ENCODE measurements around the gene SLC5A2.

SLC5A2 gene

GRCh38 chr16:31459687-31460581 lies 23.0 kb upstream of the SLC5A2 start:
- DNase-seq (ENCODE audit: low spot score) = peak; percentile 92

- DNase-seq (ENCODE audit: low spot score) = no peak
Observed at GRCh38 chr16:31460582-31461002, 22.3 kb upstream of the SLC5A2 start.

DNA sequence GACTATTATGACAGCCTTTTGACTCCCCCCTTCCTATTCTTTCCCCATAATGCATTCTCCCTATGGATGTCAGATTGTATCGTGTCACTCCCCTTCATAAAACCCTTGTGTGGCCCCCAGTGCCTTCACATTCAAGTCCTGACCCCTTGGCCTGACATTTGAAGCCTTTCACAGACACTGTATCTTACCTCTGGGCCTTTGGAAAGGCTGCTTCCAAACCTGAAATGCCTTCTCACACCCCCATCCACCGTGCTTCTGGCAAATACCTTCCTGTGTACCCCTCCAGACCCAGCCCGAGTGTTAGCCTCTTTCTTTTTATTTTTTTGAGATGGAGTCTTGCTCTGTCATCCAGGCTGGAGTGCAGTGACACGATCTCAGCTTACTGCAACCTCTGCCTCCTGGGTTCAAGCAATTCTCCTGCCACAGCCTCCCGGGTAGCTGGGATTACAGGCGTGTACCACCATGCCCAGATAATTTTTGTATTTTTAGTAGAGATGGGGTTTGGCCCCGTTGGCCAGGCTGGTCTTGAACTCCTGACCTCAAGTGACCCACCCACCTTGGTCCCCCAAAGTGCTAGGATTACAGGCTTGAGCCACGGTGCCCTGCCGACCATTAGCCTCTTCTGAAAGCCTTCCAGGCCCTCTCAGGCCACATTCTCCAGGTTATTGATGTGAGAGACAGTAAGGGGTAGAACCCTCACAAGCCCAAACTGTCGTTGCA lies 21.6 kb upstream of the SLC5A2 start:
- no peak for DNase-seq (ENCODE audit: low spot score)

DNA sequence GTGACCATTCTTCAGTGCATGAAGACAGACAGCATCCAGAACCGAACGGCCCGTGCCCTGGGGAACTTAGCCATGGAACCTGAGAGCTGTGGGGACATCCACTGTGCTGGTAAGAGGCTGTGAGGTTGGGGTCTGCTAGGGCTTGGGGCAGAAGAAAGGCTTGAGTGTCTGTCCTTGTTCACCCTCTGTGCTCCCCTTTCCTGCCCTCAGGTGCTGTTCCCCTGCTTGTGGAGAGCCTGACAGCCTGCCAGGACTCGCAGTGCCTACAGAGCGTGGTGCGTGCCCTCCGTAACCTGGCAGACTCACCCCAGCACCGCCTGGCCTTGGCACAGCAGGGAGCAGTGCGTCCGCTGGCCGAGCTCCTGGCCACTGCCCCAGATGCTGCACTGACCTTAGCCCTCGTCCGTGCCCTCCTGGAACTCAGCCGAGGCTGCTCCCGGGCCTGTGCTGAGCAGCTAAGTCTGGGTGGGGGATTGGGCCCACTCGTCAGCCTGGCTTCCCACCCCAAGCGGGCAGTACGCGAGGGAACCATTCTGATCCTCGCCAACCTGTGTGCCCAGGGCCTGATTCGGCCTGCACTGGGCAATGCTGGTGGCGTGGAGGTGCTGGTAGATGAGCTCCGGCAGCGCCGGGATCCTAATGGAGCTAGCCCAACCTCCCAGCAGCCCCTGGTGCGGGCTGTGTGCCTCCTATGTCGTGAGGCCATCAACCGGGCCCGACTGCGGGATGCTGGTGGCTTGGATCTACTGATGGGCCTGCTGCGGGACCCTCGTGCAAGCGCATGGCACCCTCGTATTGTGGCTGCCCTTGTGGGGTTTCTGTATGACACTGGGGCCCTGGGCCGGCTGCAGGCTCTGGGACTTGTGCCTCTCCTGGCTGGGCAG lies 20.8 kb upstream of the SLC5A2 start:
- no peak for DNase-seq (ENCODE audit: low spot score)

DNA sequence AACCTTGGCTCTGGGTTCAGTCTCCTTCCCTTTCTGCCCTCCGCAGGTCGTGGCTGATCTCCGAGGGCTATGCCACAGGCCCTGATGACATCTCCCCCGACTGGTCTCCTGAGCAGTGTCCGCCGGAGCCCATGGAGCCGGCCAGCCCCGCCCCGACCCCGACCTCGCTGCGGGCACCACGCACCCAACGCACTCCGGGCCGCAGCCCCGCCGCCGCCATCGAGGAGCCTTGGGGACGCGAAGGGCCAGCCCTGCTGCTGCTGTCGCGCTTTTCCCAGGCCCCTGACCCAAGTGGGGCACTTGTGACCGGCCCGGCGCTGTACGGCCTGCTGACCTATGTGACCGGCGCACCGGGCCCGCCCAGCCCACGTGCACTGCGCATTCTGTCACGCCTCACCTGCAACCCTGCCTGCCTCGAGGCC lies 18.6 kb upstream of the SLC5A2 start:
- DNase-seq (ENCODE audit: low spot score) = no peak

DNA sequence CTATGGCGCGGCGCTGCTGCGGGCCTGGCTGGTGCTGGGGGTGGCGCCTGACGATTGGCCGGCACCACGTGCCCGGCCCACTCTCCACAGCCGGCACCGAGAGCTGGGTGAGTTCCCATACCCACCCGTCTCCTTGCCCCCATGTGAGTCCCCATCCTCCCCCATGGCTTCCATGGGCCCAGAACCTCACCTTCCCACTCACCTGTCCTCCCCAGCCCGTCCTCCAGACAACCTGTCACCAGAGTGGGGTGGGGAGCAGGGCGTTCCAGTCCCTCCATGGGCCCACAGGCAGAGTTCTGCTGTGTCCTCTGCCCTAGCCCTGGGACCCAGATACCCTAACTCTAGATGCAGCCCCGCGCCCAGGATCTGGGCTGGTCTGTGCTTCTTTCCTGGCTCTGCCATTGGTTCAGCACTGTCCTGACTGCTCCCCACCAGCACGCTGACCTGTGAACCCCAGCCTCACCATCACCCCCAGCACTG lies 18.1 kb upstream of the SLC5A2 start:
- no peak for DNase-seq (ENCODE audit: low spot score)

DNA sequence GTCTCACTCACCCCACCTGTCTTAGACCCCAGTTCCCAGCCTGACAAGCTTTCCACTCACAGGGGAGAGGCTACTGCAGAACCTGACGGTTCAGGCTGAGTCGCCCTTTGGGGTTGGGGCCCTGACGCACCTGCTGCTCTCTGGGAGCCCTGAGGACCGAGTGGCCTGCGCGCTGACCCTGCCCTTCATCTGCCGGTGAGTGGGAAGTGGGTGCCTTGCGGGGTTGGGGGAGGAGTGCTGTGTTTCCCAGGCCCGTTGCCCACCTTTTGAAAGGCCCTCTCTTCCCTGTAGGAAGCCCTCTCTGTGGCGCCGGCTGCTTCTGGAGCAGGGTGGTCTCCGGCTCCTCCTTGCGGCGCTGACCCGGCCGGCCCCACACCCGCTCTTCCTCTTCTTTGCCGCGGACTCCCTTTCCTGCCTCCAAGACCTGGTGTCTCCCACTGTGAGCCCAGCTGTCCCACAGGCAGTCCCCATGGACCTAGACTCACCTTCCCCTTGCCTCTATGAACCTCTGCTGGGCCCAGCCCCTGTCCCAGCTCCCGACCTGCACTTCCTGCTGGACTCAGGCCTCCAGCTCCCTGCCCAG lies 17.0 kb upstream of the SLC5A2 start:
- DNase-seq (ENCODE audit: low spot score) = no peak

DNA sequence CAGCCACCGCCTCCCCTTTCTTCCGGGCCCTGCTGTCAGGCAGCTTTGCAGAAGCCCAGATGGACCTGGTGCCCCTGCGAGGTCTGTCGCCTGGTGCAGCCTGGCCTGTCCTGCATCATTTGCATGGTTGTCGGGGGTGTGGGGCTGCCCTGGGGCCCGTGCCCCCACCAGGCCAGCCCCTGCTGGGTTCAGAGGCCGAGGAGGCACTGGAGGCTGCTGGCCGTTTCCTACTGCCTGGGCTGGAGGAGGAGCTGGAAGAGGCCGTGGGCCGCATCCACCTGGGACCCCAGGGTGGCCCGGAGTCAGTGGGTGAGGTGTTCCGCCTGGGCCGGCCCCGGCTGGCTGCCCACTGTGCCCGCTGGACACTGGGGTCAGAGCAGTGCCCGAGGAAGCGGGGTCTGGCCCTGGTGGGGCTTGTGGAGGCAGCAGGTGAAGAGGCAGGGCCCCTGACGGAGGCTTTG lies 16.5 kb upstream of the SLC5A2 start:
- no peak for DNase-seq (ENCODE audit: low spot score)

DNA sequence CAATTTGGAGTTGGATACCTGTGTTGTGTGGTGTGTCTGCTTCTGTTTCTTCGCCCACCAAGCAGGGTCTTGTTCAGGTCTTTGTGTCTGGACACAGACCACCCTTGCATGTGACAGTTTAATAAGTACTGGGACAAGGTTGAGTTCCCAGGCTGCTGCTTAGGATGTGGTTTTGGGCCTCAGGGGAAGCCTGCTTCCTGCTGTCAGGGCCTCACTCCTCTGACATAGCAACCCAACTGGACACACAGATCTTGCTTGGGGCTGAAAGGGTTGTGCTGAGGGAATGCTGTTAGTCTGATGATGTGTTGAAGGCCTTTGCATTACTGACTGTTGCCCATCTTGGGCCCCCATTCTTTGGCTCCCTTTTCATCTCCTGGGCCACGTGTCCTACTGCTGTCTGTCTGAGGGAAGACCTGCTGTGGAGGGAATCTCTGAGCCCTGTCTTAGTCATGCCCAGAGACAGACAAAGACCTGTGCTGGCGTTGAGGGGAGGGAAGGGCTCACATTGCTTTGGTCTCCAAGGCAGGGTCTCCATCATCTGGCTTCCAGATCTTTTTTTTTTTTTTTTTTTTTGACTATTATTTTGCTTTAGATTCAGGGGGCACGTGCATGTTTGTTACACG lies 15.7 kb upstream of the SLC5A2 start:
- DNase-seq (ENCODE audit: low spot score) = no peak

GRCh38 chr16:31467858-31468257 lies 15.1 kb upstream of the SLC5A2 start:
- no peak for DNase-seq (ENCODE audit: low spot score)

DNA sequence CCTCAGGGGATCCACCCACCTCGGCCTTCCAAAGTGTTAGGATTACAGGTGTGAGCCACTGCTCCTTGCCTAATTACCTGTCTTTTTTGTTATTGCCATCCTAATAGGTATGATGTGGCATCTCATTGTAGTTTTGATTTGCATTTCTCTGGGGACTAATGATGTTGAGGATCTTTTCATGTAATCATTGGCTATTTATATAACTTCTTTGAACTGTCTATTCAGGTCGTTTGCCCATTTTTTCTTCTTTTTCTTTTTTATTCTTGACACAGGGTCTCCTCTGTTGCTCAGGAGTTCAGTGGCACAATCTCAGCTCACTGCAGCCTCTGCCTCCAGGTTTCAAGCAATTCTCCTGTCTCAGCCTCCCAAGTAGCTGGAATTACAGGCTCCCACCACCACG lies 12.3 kb upstream of the SLC5A2 start:
- no peak for DNase-seq (ENCODE audit: low spot score)

DNA sequence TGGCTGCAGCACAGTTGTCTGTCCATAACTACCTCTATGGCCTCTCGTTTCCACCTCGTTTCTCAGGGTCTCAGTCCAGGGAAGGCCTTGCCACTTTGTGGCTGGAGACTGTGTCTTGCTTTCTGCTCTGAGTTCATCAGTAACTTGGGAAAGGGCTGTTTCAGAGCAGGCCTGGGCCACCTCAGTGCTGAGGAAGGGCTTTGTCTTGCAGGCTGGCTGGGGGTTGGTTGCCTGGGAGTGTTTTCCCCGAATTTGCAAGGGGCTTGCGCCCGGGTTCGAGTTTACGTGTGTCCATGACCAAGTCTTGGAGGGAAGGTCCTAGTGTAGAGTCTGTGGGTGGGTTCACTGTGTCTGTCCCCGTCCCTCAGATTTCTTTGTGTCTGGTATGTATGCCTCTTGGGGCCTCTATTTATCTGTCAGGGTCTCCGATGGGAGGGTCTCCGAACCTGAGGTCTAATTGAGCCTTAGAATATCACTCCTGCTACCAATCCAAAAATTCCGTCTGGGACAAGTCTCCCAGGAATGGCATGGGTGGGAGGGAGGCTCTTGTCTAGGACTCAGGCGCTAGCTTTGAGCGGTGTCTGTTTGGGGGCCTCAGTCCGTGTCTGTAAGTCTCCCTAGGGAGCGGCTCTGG lies 11.6 kb upstream of the SLC5A2 start:
- DNase-seq (ENCODE audit: low spot score) = no peak

DNA sequence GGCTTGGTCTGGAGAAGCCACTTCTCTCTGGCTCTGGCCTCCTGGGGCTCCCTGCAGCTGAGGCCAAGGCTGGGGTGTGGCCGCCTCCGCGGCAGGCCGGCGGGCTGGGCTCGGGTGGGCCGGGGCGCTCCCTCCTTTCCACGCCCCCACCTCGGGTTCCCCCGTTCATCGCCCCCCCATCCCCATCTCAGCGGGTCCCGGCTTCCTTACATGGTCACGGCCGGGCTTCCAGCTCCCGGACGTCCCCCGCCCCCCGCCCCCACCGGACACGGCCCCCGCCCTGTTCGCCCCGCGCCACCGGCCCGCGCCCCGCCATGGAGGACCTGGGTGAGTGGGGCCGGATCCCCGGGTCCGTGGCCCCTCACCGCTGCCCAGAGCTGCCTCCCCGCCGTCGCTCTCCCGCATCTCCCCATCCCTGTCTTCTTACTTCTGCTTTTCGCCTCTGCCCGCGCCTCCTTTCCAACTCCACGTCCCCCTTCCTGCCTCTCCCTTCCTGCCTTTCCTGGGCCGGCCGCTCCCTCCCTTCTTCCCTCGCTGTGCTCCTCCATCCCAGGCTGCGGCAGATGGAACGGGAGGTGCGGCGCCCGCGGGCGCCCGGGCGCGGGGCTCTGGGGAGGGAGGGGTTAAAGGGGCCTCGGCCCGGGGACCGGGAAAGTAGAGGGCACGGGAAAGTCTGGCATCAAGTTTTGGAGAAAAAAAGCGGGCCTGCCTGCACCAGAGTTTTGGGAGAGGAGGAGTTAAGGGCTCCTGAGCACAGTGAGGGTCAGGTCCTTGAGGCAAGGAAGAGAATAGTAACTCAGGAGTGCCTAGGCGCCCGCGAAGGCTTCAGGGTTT lies 10.8 kb upstream of the SLC5A2 start, which contains the start of gene TGFB1I1:
Gene TGFB1I1 (plus strand): TSS at position 278 of the 834 bp plus-strand sequence. CDS start 37 bp downstream, at position 315.
- no peak for DNase-seq (ENCODE audit: low spot score)

DNA sequence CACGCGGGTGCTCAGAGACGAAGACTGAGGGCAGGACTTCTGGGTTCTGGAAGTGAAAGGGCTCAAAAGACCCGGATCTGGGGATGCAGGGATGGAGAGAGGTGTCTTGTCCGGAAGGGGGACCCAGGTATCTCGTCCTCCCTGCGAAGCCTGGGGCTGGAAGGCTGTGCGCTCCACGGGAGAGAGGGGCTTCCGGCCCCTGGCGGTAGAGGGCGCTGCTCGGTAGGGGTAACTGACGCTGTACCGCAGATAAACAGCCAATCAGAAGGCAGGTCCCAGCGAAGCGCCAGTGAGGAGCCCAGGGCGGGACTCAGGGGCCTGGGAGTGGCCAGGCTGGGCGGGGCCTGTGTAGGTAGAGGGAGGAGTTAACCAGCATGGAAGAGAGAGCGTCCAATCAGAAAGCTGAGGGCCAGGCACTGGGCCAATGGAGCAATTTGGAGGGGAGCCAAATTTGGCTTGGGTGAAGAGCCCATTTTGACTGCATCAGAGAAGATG lies 10.2 kb upstream of the SLC5A2 start:
- peak; percentile 77 for DNase-seq (ENCODE audit: low spot score)

DNA sequence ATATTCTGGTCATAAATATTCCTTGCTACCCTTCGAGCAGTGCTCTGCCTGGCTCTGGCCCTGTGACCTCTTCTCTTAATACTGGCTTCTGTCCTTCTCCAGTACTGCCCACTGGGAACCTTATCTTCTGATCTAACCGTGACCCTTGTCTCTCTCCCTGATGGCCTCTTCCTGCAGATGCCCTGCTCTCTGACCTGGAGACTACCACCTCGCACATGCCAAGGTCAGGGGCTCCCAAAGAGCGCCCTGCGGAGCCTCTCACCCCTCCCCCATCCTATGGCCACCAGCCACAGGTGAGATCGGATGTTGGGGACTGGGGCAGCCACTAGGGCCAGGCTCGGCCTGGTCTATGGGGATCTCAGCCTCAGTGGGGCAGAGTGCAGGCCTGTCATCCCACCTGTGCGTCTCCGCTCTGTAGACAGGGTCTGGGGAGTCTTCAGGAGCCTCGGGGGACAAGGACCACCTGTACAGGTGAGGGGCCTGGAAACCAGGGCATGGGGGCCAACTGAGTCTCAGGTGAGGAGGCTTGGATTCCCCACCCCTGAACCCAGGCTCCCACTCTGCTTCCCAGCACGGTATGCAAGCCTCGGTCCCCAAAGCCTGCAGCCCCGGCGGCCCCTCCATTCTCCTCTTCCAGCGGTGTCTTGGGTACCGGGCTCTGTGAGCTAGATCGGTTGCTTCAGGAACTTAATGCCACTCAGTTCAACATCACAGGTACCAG lies 9.5 kb upstream of the SLC5A2 start:
- no peak for DNase-seq (ENCODE audit: low spot score)

DNA sequence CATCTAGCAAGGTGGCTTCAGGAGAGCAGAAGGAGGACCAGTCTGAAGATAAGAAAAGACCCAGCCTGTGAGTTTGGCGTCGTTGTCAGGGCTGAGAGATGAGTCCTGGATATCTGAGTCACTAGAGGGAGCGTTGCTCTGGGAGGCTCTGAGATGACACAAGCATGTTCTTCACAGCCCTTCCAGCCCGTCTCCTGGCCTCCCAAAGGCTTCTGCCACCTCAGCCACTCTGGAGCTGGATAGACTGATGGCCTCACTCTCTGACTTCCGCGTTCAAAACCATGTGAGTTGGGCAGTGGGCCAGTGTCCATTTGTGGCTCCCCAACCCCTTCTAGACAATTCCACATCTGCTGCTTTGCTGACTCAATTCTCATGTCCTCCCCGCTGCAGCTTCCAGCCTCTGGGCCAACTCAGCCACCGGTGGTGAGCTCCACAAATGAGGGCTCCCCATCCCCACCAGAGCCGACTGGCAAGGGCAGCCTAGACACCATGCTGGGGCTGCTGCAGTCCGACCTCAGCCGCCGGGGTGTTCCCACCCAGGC lies 8.7 kb upstream of the SLC5A2 start:
- no peak for DNase-seq (ENCODE audit: low spot score)

DNA sequence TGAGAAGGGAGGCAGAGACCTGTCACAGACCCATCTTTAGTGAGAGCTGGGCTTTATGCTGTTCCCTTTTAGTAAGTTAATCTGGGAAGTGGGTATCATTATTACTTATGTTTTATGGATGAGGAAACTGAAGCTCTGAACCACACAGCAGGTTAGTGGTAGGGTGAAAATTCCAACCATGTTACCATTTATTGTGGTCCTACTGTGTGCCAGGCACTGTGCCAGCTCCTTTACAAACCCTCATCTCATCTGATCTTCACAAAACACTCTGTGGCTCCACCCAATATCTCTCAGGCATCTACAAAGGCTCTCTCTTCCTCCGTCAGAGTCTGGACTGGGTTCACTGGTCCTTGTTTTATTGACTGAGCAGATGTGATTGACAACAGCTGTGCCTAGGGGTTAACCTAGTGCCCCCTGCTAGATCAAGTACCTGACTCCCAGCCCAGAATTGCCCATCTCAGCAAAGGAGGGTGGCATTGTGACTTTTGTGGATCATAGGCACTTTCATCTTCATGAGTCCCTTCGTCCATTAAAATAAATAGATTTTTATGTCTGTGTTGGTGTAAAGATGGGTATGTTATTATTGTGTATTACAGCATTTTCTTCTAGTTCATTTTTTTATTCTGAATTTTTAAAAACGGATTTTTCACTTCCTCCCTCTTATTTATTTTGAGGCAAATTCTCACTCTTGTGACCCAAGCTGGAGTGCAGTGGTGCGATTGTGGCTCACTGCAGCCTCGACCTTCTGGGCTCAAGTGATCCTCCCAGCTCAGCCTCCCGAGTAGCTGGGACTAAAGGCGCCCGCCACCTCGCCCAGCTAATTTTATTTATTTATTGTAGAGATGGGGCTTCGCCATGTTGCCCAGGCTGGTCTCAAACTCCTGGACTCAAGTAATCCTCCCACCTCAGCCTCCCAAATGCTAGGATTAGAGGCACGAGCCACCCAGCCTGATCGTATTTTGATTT lies 7.9 kb upstream of the SLC5A2 start:
- DNase-seq (ENCODE audit: low spot score) = no peak
